Transverse colon (tissue), 4 donors: Measurements from ENCODE around the gene GDPGP1. TPM values are rescaled to one million over a fixed set of nuclear protein-coding genes. Genes with fewer than 3 reads are reported as not detected.
"Not testable (repeated sequence)": the region's sequence is repeated elsewhere in the genome, so short reads cannot be mapped to it uniquely, and the experiment has no call there.

ENCODE experiments used
- DNase-seq: peaks from one replicate; pipeline ENCODE4 v3.0.0-alpha.2; 2019
- H3K27ac ChIP-seq, 4 donors: fragments of 200-600 bp; sonication (generic); 2 replicates each; pipeline ENCODE4 v1.5.1; 2016 to 2018; ENCODE audit warnings: inconsistent platforms in 4 of 4
- H3K27me3 ChIP-seq: fragments of 200-600 bp; sonication (generic); 2 replicates; pipeline ENCODE4 v1.5.1; 2017; ENCODE audit warnings: inconsistent platforms
- H3K36me3 ChIP-seq, 4 donors: fragments of 200-600 bp; sonication (generic); 2 replicates each; pipeline ENCODE4 v1.5.1; 2017 to 2019; ENCODE audit warnings: inconsistent platforms in 4 of 4
- H3K4me1 ChIP-seq, 4 donors: fragments of 200-600 bp; sonication (generic); 2 replicates each; pipeline ENCODE4 v1.5.1; 2017 to 2020; ENCODE audit warnings: inconsistent platforms in 4 of 4
- H3K4me3 ChIP-seq, 4 donors: fragments of 200-600 bp; sonication (generic); 1 replicate in 1 of 4; 2 replicates in 3 of 4; pipeline versions ENCODE4 v1.5.1 to v1.6.1; 2017 to 2019; ENCODE audit warnings: inconsistent platforms in 4 of 4
- H3K9me3 ChIP-seq, 2 donors: fragments of 200-600 bp; sonication (generic); 2 replicates each; pipeline ENCODE4 v1.5.1; 2017 to 2019; ENCODE audit warnings: inconsistent platforms in 2 of 2
- CTCF ChIP-seq, 5 experiments: fragments of 200-600 bp in 3 of 5; fragments of 450-650 bp in 2 of 5; sonication (generic) in 3 of 5; IDR thresholded peaks; 1 replicate in 2 of 5; 2 replicates in 3 of 5; pipeline ENCODE4 v1.5.1; 2016 to 2017; ENCODE audit warnings: antibody characterized with exemption in 5 of 5, inconsistent platforms in 3 of 5, mild to moderate bottlenecking in 2 of 5, moderate library complexity in 1 of 5
- EP300 ChIP-seq: sonication (generic); formaldehyde crosslinking; IDR thresholded peaks from one replicate; pipeline ENCODE4 v1.6.1; 2017; ENCODE audit warnings: antibody characterized with exemption, low read depth
- POLR2A ChIP-seq: fragments of 450-650 bp; IDR thresholded peaks from one replicate; pipeline ENCODE4 v1.6.1; 2016; ENCODE audit warnings: antibody characterized with exemption, mild to moderate bottlenecking, moderate library complexity
- POLR2AphosphoS5 ChIP-seq, 3 donors: sonication (generic); formaldehyde crosslinking; IDR thresholded peaks; one replicate each; pipeline ENCODE4 v1.6.1; 2016; ENCODE audit warnings: antibody characterized with exemption in 3 of 3
- whole genome bisulfite sequencing, 2 donors: methylation state at CpG; one replicate each; pipeline ENCODE4 v1.1.5; 2018; ENCODE audit warnings: low coverage in 1 of 2; 5-methylcytosine and 5-hydroxymethylcytosine counted together
- in situ Hi-C, 4 donors: fragments of 200-750 bp; cut with MboI; loops; one replicate each; pipeline versions ENCODE4 v1.15.0 to v1.15.1; 2017; ENCODE audit warnings: low sequenced_read_pairs in 3 of 4, low pct_ligation_motif_present in 1 of 4, low pct_unique_long_range_greater_than_20kb in 1 of 4
- intact Hi-C: fragments of 100-400 bp; cut with DNase I; formaldehyde crosslinking; loops from one replicate; pipeline ENCODE4 v1.15.1; 2023; ENCODE audit warnings: low total_unique reads
- total RNA-seq, 4 donors: library from RNA; depleted of rRNA; stranded (reverse); fragments of >200 nt; gene quantifications; one replicate each; pipeline ENCODE4 v1.1.0, GENCODE V29; 2016

GDPGP1 gene
- total RNA-seq, 4 donors from 2014 or later = 6.8 to 28.8 (median 21.3) TPM

- 76 to 80% methylated on average over 5 to 7 of the region's 7 CpGs for WGBS, 2 donors
- Histone ChIP-seq H3K36me3 (peaks cover 0 to 33% (median 13%) of the 10 kb centered on the region in 4 donors), H3K4me1 (peaks cover 23 to 34% (median 27%) of the 10 kb centered on the region in 4 donors), H3K27me3 (no peaks in the 10 kb centered on the region), H3K27ac (no peak overlapping the region), H3K9me3 (no peaks in the 10 kb centered on the region), H3K4me3 (no peak overlapping the region)
- intact Hi-C loops (no loop called here), in situ Hi-C loops (no loop called here)
- TF ChIP-seq POLR2AphosphoS5 (IDR thresholded peaks at IDR 0.05) = no peak
- TF ChIP-seq POLR2A = no peak
- no peak for TF ChIP-seq CTCF (IDR thresholded peaks at IDR 0.05)
- TF ChIP-seq EP300 = no peak
- no peak for DNase-seq
Measured at GRCh38 chr15:90271459-90272166, 37.6 kb downstream of the GDPGP1 start.

- H3K27me3 ChIP-seq, H3K27ac ChIP-seq, in situ Hi-C loops, H3K4me3 ChIP-seq, H3K36me3 ChIP-seq, H3K9me3 ChIP-seq, H3K4me1 ChIP-seq, DNase-seq, intact Hi-C loops: not testable (repeated sequence)
- WGBS, 2 donors = 98% methylated on average over 12 of the region's 12 CpGs; no CpG with 5 or more reads in 1 of the 2 donors
Measured at GRCh38 chr15:90278467-90278866, 44.5 kb downstream of the GDPGP1 start.

DNA sequence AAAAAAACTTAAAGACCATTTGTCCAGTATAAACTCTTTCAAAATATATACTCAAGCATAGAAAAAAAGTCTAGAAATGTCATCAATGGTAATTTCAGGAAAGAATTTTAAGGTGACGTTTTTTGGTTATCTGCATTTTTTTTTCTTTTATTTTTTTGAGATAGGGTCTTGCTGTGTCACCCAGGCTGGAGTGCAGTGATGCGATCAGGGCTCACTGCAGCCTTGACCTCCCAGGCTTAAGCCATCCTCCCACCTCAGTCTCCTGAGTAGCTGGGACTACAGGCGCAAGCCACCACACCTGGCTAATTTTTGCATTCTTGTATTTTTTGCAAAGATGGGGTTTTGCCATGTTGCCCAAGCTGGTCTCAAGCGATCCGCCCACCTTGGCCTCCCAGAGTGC lies 46.7 kb downstream of the GDPGP1 start:
- H3K4me1 ChIP-seq = peaks cover 0 to 20% (median 6%) of the 10 kb centered on the region in 4 donors
- H3K27me3 ChIP-seq, H3K36me3 ChIP-seq, intact Hi-C loops, H3K9me3 ChIP-seq, H3K27ac ChIP-seq, H3K4me3 ChIP-seq, in situ Hi-C loops, DNase-seq: not testable (repeated sequence)
- WGBS, 2 donors = 91 to 94% methylated on average over 3 to 5 of the region's 5 CpGs

DNA sequence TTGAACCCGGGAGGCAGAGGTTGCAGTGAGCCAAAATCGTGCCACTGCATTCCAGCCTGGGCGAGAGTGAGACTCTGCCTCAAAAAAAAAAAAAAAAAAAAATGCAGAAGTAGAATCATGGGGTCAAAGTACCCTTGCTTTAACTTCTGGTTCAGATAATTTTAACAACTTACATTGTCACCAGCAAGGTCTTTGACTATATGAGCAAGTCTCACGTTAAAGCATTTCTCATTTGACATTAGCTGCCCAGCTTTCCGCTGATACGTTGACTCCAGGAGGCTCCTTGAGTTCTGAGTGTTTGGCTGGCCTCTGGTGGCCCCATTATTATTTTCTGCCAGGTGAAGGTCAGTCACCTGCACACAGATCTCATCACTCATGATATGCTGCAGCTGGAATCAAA lies 47.6 kb downstream of the GDPGP1 start:
- intact Hi-C loops, H3K4me3 ChIP-seq, DNase-seq, in situ Hi-C loops, H3K27me3 ChIP-seq, H3K9me3 ChIP-seq, H3K27ac ChIP-seq, H3K36me3 ChIP-seq: not testable (repeated sequence)
- H3K4me1 ChIP-seq = peaks cover 0 to 20% (median 6%) of the 10 kb centered on the region in 4 donors
- WGBS, 2 donors = 16 to 67% methylated on average over 5 to 6 of the region's 6 CpGs

- H3K4me1 ChIP-seq = peaks cover 0 to 19% (median 5%) of the 10 kb centered on the region in 4 donors
- intact Hi-C loops = no loop called here
Measured at GRCh38 chr15:90286678-90287077, 52.7 kb downstream of the GDPGP1 start.

More at GRCh38 chr15:90286678-90287077, 52.7 kb downstream of the GDPGP1 start:
- DNase-seq = no peak
- Histone ChIP-seq H3K27ac (no peak overlapping the region), H3K27me3 (no peaks in the 10 kb centered on the region), H3K36me3 (no peaks in the 10 kb centered on the region), H3K4me3 (no peak overlapping the region), H3K9me3 (no peaks in the 10 kb centered on the region)
- in situ Hi-C loops = no loop called here
- peak; percentile 15 to 38 (median 25) for TF ChIP-seq CTCF (IDR thresholded peaks at IDR 0.05)
- no peak for TF ChIP-seq POLR2AphosphoS5 (IDR thresholded peaks at IDR 0.05)
- no peak for TF ChIP-seq EP300
- TF ChIP-seq POLR2A = no peak
